Keratinocyte (primary cell): ENCODE measurements around the gene TSSC4. TPM values are rescaled to one million over a fixed set of nuclear protein-coding genes. Genes with fewer than 3 reads are reported as not detected.

Experiments used
- DNase-seq: peaks from one replicate; pipeline ENCODE4 v3.0.0-alpha.2; 2011; ENCODE audit warnings: low read depth, missing footprints, low spot score
- FAIRE-seq: peaks from 2 replicates; lab custom pipeline; 2011; peaks lifted over from hg19 to GRCh38; lab: Jason Lieb, UNC
- H2AFZ ChIP-seq: 2 replicates; pipeline ENCODE4 v1.6.0; 2012; ENCODE audit warnings: low read length, control low read depth, inconsistent platforms; ENCODE audit not compliant: control insufficient read depth
- H3K27ac ChIP-seq: 2 replicates; pipeline ENCODE4 v1.5.1; 2011; ENCODE audit warnings: low read length; ENCODE audit not compliant: control insufficient read depth, insufficient read depth
- H3K27me3 ChIP-seq: 3 replicates; pipeline ENCODE4 v1.6.0; 2011; ENCODE audit warnings: low read length; ENCODE audit not compliant: control insufficient read depth, insufficient read depth; ENCODE audit errors: extremely low read depth
- H3K36me3 ChIP-seq, 2 experiments: 2 replicates in 1 of 2; 3 replicates in 1 of 2; pipeline ENCODE4 v1.5.1; 2011; ENCODE audit warnings: low read length in 2 of 2, mild to moderate bottlenecking in 1 of 2; ENCODE audit not compliant: control insufficient read depth in 2 of 2, insufficient read depth in 2 of 2; ENCODE audit errors: extremely low read depth in 1 of 2
- H3K4me1 ChIP-seq: 3 replicates; pipeline ENCODE4 v1.5.1; 2011; ENCODE audit warnings: low read length; ENCODE audit not compliant: control insufficient read depth, insufficient read depth; ENCODE audit errors: extremely low read depth
- H3K4me2 ChIP-seq: 3 replicates; pipeline ENCODE4 v1.6.0; 2011; ENCODE audit warnings: low read depth, low read length; ENCODE audit not compliant: control insufficient read depth, insufficient read depth; ENCODE audit errors: extremely low read depth
- H3K4me3 ChIP-seq, 3 experiments: fragments of 200-600 bp in 1 of 3; sonication (generic) in 1 of 3; 2 replicates in 2 of 3; 3 replicates in 1 of 3; pipeline ENCODE4 v1.5.1; 2011 to 2016; ENCODE audit warnings: low read length in 3 of 3, mild to moderate bottlenecking in 3 of 3, control low read depth in 2 of 3, inconsistent platforms in 1 of 3, low read depth in 1 of 3, mixed read lengths in 1 of 3, mixed run types in 1 of 3, moderate library complexity in 1 of 3; ENCODE audit not compliant: control insufficient read depth in 2 of 3, insufficient read depth in 2 of 3; ENCODE audit errors: extremely low read depth in 1 of 3
- H3K79me2 ChIP-seq: 2 replicates; pipeline ENCODE4 v1.6.0; 2012; ENCODE audit warnings: low read length; ENCODE audit not compliant: control insufficient read depth, insufficient read depth
- H3K9ac ChIP-seq: 3 replicates; pipeline ENCODE4 v1.6.0; 2011; ENCODE audit warnings: low read length; ENCODE audit not compliant: control insufficient read depth, insufficient read depth; ENCODE audit errors: extremely low read depth
- H3K9me1 ChIP-seq: 3 replicates; pipeline ENCODE4 v1.6.0; 2011; ENCODE audit warnings: low read length; ENCODE audit not compliant: control insufficient read depth, insufficient read depth; ENCODE audit errors: extremely low read depth
- H3K9me3 ChIP-seq: 2 replicates; pipeline ENCODE4 v1.5.1; 2012; ENCODE audit warnings: low read depth, low read length; ENCODE audit not compliant: control insufficient read depth
- H4K20me1 ChIP-seq: 3 replicates; pipeline ENCODE4 v1.6.0; 2011; ENCODE audit warnings: low read length; ENCODE audit not compliant: control insufficient read depth, insufficient read depth; ENCODE audit errors: extremely low read depth
- EZH2 ChIP-seq: IDR thresholded peaks from one replicate; pipeline ENCODE4 v1.6.1; 2012; ENCODE audit warnings: inconsistent platforms, mild to moderate bottlenecking, low read length, moderate library complexity
- dilution Hi-C: fragments of 300-500 bp; cut with MboI; formaldehyde crosslinking; loops from one replicate; pipeline ENCODE4 v1.7.0; 2020; ENCODE audit warnings: low sequenced_read_pairs; ENCODE audit not compliant: extremely low pct_ligation_motif_present
- polyA plus RNA-seq, 5 experiments: library from polyadenylated mRNA; depleted of rRNA in 3 of 5; stranded (reverse) in 3 of 5; stranded (forward) in 1 of 5; unstranded in 1 of 5; fragments of >200 nt; gene quantifications; 1 replicate in 1 of 5; 2 replicates in 3 of 5; 3 replicates in 1 of 5; pipeline versions ENCODE4 v1.2.1 to v1.2.3, GENCODE V29; 2011 to 2012; ENCODE audit warnings: missing spikeins in 2 of 5, low read depth in 1 of 5, low replicate concordance in 1 of 5
- TF ChIP-seq, protein P1 (sequence below), 3 experiments: IDR thresholded peaks in 1 of 3; conservative IDR thresholded peaks in 1 of 3; optimal IDR thresholded peaks in 1 of 3; 2 replicates in 2 of 3; 3 replicates in 1 of 3; pipeline versions ENCODE3 to v1.5.1; 2011; ENCODE audit warnings: low read length in 3 of 3, mild to moderate bottlenecking in 3 of 3, moderate library complexity in 2 of 3, control low read depth in 1 of 3, inconsistent platforms in 1 of 3; ENCODE audit not compliant: insufficient read depth in 2 of 3; ENCODE audit errors: extremely low read depth in 1 of 3

The TSSC4 gene
- polyA plus RNA-seq, 1 donor (not counting 4 experiments of a cell fraction or from before 2014, with no cell fraction given): 15.9 TPM

DNA sequence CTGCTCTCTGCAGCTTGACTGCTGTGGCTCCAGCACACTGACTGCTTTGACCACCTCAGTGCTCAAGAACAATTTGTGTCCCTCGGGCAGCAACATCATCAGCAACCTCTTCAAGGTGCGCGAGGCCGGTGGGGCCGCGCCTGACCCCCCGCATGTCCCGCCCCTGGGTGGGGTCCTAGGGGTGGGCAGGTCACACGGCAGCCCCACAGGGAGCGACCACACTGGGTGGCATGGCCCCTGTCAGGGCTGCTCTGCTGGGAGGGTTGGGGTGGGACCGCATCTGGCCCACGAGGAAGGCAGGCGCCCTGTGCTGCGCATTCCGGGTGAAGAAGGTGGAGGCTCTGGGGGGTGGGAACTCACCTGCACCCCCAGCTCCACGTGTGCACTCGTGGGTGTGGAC is 4.7 kb upstream of the TSSC4 start:
- Histone ChIP-seq H3K27me3 (no peaks in the 10 kb centered on the region), H3K9ac (no peak overlapping the region), H3K4me1 (peaks cover 13% of the 10 kb centered on the region), H3K9me1 (no peaks in the 10 kb centered on the region), H3K4me3 (no peak overlapping the region), H3K27ac (no peak overlapping the region), H3K79me2 (peaks cover 41% of the 10 kb centered on the region), H3K36me3 (peaks cover 36 to 40% of the 10 kb centered on the region in 2 experiments), H2AFZ (no peak overlapping the region), H4K20me1 (peaks cover 2% of the 10 kb centered on the region), H3K9me3 (no peaks in the 10 kb centered on the region), H3K4me2 (no peak overlapping the region)
- FAIRE-seq (no peak), DNase-seq (no peak)
- TF ChIP-seq, protein P1, sequence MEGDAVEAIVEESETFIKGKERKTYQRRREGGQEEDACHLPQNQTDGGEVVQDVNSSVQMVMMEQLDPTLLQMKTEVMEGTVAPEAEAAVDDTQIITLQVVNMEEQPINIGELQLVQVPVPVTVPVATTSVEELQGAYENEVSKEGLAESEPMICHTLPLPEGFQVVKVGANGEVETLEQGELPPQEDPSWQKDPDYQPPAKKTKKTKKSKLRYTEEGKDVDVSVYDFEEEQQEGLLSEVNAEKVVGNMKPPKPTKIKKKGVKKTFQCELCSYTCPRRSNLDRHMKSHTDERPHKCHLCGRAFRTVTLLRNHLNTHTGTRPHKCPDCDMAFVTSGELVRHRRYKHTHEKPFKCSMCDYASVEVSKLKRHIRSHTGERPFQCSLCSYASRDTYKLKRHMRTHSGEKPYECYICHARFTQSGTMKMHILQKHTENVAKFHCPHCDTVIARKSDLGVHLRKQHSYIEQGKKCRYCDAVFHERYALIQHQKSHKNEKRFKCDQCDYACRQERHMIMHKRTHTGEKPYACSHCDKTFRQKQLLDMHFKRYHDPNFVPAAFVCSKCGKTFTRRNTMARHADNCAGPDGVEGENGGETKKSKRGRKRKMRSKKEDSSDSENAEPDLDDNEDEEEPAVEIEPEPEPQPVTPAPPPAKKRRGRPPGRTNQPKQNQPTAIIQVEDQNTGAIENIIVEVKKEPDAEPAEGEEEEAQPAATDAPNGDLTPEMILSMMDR (optimal IDR thresholded peaks at IDR 0.05 in 1 of 3, IDR thresholded peaks at IDR 0.05 in 1 of 3, conservative IDR thresholded peaks at IDR 0.05 in 1 of 3; ENCODE audit: extremely low read depth in 1 of 3, insufficient read depth in 2 of 3, low read length in 3 of 3): no peak
- no peak for TF ChIP-seq EZH2
- dilution Hi-C loops: no loop called here

DNA sequence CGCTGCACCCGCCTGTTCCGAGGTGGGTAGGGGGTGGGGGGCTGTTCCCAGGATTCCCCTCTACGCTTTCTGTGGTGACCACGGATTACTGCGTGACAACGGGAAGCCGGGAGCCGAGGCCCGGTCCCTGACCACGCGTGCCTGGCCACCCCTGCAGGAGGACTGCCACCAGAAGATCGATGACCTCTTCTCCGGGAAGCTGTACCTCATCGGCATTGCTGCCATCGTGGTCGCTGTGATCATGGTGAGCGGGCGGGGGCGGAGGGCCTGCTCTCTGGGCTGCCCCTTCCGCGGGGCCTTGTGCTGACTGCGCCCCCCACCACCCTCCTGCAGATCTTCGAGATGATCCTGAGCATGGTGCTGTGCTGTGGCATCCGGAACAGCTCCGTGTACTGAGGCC is 4.1 kb upstream of the TSSC4 start:
- no peak for TF ChIP-seq EZH2
- TF ChIP-seq, protein P1 (optimal IDR thresholded peaks at IDR 0.05 in 1 of 3, IDR thresholded peaks at IDR 0.05 in 1 of 3, conservative IDR thresholded peaks at IDR 0.05 in 1 of 3; ENCODE audit: extremely low read depth in 1 of 3, insufficient read depth in 2 of 3, low read length in 3 of 3): no peak
- no peak for FAIRE-seq

More for the DNA sequence above, 4.1 kb upstream of the TSSC4 start:
- no peak overlapping the region for H2AFZ ChIP-seq
- no peak overlapping the region for H3K27ac ChIP-seq
- H3K4me1 ChIP-seq: peaks cover 13% of the 10 kb centered on the region
- H3K9ac ChIP-seq: no peak overlapping the region
- H4K20me1 ChIP-seq: peaks cover 2% of the 10 kb centered on the region
- no peak overlapping the region for H3K4me3 ChIP-seq
- H3K27me3 ChIP-seq: no peaks in the 10 kb centered on the region
- H3K4me2 ChIP-seq: no peak overlapping the region
- H3K79me2 ChIP-seq: peaks cover 41% of the 10 kb centered on the region
- no peaks in the 10 kb centered on the region for H3K9me3 ChIP-seq
- no peaks in the 10 kb centered on the region for H3K9me1 ChIP-seq
- no peak for DNase-seq
- peaks cover 34 to 39% of the 10 kb centered on the region in 2 experiments for H3K36me3 ChIP-seq
- dilution Hi-C loops: no loop called here
